Measurements from ENCODE around the gene RHOT2.

Gene RHOT2

DNA sequence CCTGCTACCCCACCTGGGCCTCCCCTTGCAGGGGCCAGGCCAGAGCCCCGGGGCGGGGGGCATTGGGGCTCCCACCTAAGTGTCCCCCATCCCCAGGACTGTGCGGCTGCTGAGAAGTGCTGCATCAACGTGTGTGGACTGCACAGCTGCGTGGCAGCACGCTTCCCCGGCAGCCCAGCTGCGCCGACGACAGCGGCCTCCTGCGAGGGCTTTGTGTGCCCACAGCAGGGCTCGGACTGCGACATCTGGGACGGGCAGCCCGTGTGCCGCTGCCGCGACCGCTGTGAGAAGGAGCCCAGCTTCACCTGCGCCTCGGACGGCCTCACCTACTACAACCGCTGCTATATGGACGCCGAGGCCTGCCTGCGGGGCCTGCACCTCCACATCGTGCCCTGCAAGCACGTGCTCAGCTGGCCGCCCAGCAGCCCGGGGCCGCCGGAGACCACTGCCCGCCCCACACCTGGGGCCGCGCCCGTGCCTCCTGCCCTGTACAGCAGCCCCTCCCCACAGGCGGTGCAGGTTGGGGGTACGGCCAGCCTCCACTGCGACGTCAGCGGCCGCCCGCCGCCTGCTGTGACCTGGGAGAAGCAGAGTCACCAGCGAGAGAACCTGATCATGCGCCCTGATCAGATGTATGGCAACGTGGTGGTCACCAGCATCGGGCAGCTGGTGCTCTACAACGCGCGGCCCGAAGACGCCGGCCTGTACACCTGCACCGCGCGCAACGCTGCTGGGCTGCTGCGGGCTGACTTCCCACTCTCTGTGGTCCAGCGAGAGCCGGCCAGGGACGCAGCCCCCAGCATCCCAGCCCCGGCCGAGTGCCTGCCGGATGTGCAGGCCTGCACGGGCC lies 35.2 kb upstream of the RHOT2 start:
- DNase-seq (ENCODE audit: low read depth in 2 of 2), result no peak

DNA sequence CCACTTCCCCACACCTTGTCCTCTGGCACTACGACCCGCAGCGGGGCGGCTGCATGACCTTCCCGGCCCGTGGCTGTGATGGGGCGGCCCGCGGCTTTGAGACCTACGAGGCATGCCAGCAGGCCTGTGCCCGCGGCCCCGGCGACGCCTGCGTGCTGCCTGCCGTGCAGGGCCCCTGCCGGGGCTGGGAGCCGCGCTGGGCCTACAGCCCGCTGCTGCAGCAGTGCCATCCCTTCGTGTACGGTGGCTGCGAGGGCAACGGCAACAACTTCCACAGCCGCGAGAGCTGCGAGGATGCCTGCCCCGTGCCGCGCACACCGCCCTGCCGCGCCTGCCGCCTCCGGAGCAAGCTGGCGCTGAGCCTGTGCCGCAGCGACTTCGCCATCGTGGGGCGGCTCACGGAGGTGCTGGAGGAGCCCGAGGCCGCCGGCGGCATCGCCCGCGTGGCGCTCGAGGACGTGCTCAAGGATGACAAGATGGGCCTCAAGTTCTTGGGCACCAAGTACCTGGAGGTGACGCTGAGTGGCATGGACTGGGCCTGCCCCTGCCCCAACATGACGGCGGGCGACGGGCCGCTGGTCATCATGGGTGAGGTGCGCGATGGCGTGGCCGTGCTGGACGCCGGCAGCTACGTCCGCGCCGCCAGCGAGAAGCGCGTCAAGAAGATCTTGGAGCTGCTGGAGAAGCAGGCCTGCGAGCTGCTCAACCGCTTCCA lies 34.4 kb upstream of the RHOT2 start:
- DNase-seq (ENCODE audit: low read depth in 2 of 2), result no peak

DNA sequence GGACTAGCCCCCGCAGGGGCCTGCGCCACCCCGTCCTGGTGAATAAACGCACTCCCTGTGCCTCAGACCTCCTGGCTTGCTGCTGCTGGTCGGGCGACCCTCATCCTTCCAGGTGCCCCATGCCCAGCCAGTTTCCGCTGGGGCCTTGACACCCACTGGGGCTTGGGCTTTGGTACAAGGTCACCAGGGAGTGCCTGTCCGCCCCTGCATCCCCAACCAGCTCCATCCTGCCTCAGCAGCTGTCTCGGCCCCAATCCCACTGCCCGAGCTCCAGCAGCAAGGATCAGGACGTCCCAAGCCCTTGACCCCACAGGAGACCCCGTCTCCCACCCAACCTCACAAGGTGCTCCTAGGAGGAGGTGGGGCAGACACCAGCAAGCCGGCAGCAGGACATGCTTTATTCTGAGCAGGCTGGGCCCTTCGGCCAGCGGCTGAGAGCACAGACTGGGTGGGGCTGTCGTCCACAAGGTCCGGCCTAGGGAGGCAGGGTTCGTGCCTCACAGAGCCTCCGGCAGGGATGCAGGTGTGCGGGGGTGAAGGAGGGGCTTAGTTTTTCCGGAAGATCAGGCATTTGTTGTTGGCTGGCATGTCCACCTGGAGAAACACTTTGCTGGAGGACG lies 33.8 kb upstream of the RHOT2 start:
- no peak for DNase-seq (ENCODE audit: low read depth in 2 of 2)

DNA sequence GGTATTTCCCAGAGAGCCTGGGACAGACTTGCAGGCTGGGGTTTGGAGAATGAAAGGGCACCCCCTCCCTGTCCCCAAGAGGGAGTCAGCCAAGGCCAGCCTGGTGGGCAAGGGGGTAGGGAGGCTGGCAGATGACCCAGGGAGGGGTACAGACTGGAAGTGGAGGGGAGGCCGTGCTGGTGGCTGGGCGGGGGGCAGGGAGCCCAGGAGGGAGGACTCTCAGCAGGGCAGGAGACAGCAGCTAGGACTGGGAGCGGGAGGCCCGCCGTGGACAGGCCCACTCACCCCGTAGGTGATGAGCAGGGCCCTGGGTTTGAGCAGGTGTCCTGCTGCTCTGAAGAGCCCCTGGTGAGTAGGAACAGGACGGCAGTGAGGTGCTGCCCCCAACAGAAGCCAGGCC lies 32.9 kb upstream of the RHOT2 start:
- no peak for DNase-seq (ENCODE audit: low read depth in 2 of 2)

DNA sequence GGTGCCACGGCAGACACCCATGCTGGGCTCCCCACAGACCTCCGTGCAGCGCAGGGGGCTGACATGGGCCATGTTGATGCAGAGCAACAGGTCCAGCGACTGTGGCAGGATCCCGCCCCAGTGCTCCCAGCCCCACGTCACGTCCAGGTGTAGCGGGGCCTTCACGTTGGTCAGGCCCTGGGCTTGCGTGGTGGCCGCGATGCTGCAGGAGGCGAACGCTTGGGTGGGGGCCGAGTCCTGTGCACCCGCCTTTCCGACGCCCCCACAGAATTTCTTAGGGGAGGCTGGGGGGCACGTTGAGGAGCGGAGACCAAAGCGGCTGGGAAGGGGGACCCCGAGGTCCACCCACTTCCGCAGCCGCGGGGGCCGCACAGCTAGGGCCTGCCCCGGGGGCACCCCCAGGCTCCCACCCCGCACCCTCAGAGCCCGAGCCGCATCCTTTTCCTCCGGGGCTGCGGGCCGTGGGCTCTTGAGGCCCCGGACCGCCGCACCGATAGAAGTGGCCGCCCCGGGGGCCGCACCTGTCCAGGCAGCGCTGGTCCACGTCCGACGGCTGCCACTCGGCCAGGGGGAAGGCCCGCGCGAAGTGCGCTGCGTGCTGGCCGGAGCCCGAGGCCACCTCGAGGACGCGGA lies 32.2 kb upstream of the RHOT2 start:
- no peak for DNase-seq (ENCODE audit: low read depth in 2 of 2)

DNA sequence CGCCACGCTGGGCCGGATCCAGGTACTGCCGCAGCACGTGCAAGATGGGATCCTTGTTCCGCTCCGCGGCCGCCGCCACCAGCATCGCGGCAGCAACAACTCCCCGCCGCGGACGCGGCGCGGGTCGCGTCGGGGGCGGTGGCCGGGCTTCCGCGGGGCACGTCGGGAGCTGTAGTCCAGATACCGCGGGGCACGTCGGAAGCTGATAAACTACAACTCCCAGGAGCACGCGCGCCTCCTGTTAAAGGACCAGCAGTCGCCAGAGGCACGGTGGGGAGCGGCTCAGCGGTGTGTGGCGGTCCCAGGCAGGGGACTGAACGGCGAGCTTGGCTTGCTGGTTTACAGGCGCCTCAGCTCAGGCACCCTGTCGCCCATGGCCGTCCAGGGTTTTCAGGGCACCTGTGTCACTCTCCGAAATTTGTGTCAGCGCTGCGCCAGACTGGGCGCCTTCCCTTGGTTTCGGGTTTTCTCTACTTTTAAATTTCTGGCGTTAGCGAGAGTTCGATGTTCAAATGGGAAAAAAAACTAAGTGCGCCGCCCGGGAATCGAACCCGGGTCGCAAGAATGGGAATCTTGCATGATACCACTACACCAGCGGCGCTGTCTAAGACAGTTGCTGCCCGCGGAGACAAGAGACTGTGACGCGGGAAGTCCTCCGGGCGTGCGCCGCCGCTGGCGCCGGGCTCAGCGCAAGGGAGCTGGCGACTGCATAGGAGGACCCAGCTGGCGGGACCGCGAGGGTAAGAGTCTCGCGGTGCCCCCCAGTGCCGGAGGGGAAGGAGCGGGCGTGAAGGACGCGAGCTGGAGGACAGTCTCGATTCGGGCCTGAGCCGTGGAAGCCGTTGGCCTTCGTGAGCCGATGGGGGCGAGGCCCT lies 31.5 kb upstream of the RHOT2 start, which contains the start of gene METTL26:
Gene METTL26, minus strand, starts transcription at position 100 of the 875 bp plus-strand sequence. Its CDS starts 15 bp downstream, at position 85.
- DNase-seq (ENCODE audit: low read depth in 2 of 2), result peak; percentile 86 to 88

DNA sequence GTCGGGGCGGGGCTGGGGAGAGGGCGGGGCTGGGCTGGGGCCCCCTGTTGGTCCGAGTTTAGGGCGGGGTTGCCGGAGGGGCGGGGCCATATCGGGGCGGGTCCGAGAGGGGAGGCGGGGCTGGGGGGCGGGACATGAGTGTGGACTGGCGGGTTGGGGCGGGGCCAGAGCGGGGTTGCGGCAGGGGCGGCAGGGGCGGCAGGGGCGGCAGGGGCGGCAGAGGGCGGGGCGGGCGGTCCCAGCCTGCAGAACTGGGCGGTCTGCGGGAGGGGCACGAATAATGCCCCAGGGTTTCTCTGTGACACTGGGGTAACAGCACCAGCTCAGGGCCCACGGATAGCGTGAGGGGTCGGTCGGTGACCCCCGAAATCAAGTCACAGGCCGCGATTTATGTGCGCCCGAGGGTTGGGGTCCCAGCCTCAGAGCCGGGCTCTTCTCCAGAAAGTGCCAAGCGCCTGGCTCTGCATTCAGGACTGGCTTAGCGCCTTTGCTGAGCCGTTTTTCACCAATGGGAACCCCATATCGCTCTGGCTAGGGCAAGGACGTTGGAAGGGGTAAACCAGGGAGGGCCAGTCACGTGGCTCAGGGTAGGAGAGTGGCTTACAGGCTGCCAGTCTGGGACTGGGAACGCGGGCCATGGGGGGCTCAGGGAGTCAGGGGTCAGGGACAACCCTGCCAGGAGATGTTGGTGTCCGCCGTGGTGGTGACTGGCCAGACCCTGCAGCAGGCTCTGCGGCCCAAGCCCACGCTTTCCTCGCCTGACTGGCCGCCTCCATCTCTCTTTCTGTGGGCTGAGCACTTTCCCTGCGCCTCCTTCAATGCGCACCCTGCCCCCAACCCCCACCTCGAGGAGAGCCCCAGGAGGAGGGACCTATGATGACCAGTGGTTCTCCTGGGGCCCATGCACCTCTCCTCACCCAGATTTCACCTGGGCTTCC lies 30.6 kb upstream of the RHOT2 start:
- DNase-seq (ENCODE audit: low read depth in 2 of 2), result peak; percentile 82 to 93

DNA sequence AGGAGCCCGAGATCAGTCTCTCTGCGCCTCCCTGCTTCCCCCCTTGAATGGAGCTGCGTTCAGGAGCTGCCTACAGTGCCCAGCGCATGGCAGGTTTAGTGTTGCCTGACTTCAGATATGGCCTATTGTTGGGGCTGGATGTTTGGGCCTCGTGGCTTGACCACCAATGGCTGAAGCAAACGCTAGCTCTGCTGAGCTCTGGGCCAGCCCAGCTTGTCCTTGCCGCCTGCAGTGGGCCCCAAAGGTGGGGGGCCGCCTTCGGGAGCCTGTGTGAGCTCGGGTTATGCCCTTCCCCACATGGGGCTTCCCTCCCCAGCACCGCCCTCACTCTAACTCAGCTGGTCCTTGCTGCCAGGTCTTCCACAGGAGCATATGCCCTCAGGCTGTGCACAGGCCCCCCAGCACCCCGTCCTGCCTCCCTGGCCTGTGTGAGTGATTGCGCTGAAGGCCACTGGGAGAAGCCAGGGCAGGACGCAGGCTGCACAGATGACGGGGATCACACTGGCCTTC lies 29.8 kb upstream of the RHOT2 start:
- no peak for DNase-seq (ENCODE audit: low read depth in 2 of 2)

DNA sequence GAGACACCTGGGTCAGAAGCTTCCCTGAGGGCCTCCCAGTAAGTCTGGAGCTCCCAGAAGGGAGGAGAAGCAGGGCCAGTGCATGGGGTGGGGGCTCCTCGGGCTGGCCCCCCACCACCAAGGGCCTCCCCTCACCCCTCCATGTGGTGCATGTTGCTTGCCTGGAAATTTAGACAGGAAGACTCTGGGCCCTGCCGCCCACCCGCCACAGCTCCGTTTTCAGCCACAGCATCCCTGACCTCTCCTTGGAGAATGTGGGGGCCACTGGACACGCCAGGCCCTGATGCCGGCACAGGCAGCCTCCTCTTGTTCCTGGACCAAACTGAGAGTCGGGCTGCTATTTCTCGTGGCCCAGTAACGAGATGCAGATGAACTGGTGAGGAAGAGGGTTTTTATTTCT lies 29.1 kb upstream of the RHOT2 start:
- DNase-seq (ENCODE audit: low read depth in 2 of 2), result no peak

DNA sequence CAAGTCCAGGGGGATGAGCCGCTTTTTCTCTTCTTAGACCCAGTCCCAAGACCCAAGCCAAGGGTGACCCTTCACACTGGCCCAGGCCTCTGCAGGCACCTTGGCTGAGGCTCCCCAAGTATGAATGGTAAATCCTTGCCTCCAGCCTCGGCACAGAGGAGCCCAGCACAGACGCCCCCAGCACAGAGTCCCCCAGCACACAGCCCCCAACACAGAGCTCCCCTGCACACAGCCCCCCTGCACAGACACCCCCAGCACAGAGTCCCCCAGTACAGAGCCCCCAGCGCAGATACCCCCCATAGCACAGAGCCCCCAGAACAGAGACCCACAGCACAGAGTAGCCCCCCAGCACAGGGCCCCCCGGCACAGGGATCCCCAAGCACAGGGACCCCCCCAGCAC lies 27.3 kb upstream of the RHOT2 start:
- DNase-seq (ENCODE audit: low read depth in 2 of 2), result no peak

DNA sequence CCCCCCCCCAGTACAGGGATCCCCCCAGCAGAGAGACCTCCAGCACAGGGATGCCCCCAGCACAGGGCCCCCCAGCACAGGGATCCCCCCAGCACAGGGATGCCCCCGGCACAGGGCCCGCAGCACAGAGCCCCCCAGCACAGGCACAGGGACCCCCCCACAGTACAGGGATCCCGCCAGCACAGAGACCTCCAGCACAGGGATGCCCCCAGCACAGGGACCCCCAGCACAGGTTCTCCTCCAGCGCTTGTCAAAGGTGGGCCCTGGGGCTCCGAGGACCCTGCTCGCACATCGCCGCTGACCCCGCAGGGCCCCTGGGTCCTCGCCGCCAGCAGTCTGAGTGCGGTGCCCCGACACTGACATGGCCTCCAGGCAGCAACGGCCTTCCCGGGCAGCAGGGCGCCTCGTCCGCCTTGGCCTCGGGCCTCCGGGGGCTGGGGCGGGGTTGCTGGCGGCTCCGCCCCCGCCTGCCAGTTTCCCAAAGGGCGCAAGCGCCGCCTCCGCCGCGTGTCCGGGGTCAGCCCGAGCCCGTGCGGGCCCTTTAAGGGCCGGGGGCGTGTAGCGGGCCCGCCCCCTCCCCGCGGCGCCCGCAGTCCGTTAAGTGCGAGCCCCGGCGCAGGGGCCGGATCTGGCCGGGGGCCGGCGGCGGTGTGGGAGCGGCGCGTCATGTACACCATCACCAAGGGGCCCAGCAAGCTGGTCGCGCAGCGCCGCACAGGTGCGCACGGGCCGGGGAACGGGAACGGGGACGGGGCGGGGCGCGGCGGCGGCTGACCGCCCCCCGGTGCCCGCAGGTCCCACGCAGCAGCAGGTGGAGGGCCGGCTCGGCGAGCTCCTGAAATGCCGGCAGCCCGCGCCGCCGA lies 26.4 kb upstream of the RHOT2 start, which contains the start of gene MCRIP2:
Gene MCRIP2, plus strand, starts transcription at position 503 of the 863 bp plus-strand sequence. Its CDS starts 164 bp downstream, at position 667.
- DNase-seq (ENCODE audit: low read depth in 2 of 2), result peak; percentile 44 to 77

DNA sequence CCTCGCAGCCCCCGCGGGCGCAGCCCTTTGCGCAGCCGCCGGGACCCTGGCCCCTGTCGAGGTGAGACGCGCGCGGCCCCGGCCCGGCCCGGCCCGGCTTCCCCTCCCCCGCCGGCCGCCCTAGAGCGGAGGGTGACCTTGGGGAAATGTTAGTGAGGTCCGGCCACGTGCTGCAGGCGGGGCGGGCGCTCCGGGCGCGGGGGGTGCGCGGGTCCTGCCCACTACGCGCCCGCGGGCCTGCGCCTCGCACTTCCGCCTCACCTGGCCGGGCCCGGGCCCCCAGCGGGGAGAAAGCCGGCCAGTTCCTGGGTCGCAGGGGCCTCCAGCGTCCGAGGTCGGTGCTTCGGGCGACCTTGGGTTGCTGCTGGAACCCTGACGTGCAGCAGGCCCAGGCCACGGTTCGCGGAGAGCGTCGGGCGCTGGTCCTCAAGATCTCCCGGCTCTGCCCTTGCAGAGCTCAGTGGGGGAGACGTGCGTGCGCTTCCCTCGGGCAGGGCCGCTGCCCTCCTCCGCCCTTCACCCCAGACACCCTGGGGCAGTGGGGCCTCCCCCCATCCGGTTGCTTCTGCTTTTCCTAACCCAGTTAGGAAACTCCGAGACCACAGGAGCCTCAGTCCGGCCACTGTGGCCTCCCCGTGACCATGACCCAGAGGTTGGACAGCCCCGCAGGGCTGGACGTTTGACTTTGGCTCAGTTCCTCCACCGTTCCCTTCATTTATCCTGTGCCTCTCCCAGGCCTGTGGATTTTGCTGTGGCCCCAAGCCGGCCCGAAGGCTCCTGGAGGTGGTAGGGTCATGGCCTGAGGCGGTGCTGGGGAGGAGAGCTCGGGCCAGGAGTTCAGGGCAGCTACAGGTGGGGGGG lies 25.5 kb upstream of the RHOT2 start:
- peak in 1 of 2 donors; percentile 44 for DNase-seq (ENCODE audit: low read depth in 2 of 2)

DNA sequence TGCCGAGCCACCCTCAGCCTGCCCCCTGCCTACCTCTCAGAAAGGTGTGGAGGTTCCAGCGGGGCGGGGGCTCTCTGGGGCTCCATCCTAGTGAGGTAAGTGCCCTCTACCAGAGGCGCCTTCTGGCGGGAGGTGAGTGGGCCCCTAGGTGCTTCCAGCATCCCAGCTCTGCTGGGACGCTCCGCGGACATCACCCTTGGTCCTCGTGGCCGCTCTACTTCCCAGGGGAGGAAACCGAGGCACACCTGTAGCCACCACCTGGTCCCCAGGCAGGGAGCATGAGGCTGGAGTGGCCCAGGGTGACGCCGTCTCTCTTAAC lies 24.9 kb upstream of the RHOT2 start:
- DNase-seq (ENCODE audit: low read depth in 2 of 2), result no peak

DNA sequence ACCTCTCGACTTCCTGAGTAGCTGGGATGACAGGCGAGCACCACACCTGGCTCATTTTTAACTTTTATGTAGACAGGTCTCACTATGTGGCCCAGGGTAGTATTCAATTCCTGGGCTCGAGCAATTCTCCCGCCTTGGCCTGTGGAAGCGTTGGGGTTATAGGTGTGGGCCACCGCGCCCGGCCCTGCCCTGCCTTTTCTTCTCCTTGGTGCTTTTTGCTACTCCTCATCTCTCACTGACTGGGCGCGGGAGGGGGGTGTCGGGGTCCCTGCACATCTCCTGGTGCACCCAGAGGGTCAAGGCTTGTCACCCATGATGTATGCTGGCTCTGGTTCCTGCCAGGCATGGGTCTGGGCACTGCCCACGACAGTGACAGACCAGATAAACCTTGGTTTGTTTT lies 23.4 kb upstream of the RHOT2 start:
- no peak for DNase-seq (ENCODE audit: low read depth in 2 of 2)

DNA sequence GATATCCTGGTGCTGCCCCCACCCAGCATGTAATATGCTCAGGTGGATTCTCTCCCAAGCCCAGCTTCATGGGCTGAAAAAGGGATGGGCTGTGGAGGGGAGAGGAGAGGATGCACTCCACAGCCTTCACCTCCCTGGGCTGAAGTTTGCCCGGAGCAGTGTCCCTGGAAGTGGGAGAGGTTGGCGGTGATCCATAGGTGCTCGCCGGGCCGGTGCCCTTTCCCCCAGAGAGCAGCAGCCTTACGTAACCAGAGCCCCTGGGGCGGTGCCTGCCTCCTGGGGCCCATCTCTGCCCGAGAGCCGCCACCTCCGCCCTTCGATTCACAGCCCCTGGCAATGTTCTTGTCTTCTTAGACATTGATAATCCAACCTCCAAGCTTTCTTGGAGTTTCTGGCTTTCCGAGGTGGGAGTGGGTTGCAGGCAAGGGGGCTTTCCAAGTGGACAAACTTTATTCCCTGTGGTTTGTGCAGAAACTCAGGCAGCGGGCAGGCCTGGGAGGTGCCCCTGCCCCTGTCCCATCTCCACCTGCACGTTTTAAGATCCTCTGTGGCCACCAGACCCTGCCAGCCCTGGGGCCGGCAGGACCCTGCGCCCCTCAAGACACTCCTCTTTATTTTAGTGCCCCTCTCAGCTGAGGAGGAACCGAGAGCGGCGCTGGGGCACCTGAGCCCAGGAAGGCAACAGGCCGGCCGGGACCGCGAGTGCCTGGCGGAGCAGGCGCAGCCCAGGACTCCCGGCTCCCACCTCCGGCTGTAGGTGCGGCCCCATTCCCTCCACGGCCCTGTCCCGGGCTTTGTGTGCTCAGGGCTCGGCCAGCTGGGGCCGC lies 21.9 kb upstream of the RHOT2 start:
- DNase-seq (ENCODE audit: low read depth in 2 of 2), result no peak

DNA sequence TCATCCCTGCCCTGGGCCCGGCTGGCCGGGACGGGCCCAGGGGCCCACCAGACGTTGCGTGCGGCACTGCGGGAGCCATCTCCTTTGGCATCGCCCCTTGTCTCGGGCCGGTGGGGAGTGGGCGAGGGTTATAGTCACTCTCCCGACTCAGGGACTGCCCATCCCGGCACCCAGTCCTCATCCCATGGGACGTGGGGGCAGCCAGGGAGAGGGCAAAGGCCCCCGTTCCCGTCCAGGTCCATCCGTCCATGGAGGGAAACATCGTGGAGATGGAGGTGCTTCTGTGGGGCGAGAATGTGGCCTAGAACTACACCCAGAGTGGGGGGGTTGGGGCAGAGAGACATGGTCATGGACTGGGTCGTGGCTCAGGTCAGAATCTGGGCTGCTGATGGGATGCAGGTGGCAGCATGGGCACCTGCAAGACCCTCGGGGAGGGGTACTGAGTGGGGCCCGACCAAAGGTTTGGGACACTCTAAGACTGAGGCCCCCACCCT lies 21.2 kb upstream of the RHOT2 start:
- no peak for DNase-seq (ENCODE audit: low read depth in 2 of 2)
